Chondrocyte (in vitro differentiated cells): ENCODE results near the gene CFAP299. TPM values are rescaled to one million over a fixed set of nuclear protein-coding genes. Genes with fewer than 3 reads are reported as not detected.

Source experiments
- DNase-seq: peaks from one replicate; pipeline ENCODE4 v3.0.0; 2021; ENCODE audit warnings: mixed read lengths, low spot score
- H3K27ac Mint-ChIP-seq: one replicate; pipeline ENCODE4 v1.8.0; 2021; ENCODE audit warnings: mild to moderate bottlenecking, moderate library complexity, mixed read lengths; ENCODE audit not compliant: unreplicated experiment
- H3K27me3 Mint-ChIP-seq: 2 replicates; pipeline ENCODE4 v1.8.0; 2021; ENCODE audit warnings: low read depth, mixed read lengths
- H3K36me3 Mint-ChIP-seq: 2 replicates; pipeline ENCODE4 v1.8.0; 2021; ENCODE audit warnings: low read depth, mixed read lengths
- H3K4me1 Mint-ChIP-seq: 2 replicates; pipeline ENCODE4 v1.8.0; 2021; ENCODE audit warnings: low read depth, mild to moderate bottlenecking, mixed read lengths
- H3K4me3 Mint-ChIP-seq: one replicate; pipeline ENCODE4 v1.8.0; 2021; ENCODE audit warnings: mild to moderate bottlenecking, moderate library complexity, mixed read lengths; ENCODE audit not compliant: unreplicated experiment
- H3K9me3 Mint-ChIP-seq: 2 replicates; pipeline ENCODE4 v1.8.0; 2021; ENCODE audit warnings: low read depth, mixed read lengths
- total RNA-seq: library from RNA; stranded (reverse); gene quantifications from 3 replicates; pipeline ENCODE4 v1.2.1, GENCODE V29; 2021
- TF ChIP-seq, protein P1 (sequence below): fragments of 200-600 bp; sonication (generic); IDR thresholded peaks from 2 replicates; pipeline ENCODE4 v1.5.0; 2021; ENCODE audit warnings: antibody characterized with exemption, mild to moderate bottlenecking, moderate library complexity

Gene CFAP299
- total RNA-seq, 1 donor from 2014 or later = 0.52 TPM

DNA sequence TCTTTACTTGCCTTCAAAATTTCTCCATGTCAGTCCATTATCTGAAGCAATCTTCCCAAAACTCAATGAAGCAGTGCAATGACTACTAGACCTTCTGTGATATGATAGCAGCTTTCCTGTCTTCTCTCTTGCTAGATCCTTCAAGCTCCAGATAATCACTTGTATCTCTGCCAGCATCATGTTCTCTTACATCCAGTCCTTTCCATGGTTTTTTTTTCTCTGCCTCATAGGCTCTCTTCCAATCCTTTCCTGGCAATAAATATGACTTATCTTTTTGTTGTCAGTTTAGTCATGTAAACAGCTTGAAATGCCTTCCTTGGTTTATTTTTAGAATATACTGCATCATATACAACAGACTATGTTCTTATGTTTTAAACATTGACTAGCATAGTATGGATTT lies 193.5 kb downstream of the CFAP299 start:
- no peaks in the 10 kb centered on the region for H3K9me3 Mint-ChIP-seq
- no peak overlapping the region for H3K4me3 Mint-ChIP-seq
- H3K27me3 Mint-ChIP-seq = peaks cover 17% of the 10 kb centered on the region
- no peak for DNase-seq
- no peaks in the 10 kb centered on the region for H3K36me3 Mint-ChIP-seq
- H3K27ac Mint-ChIP-seq = no peak overlapping the region
- H3K4me1 Mint-ChIP-seq = no peaks in the 10 kb centered on the region
- TF ChIP-seq, protein P1, sequence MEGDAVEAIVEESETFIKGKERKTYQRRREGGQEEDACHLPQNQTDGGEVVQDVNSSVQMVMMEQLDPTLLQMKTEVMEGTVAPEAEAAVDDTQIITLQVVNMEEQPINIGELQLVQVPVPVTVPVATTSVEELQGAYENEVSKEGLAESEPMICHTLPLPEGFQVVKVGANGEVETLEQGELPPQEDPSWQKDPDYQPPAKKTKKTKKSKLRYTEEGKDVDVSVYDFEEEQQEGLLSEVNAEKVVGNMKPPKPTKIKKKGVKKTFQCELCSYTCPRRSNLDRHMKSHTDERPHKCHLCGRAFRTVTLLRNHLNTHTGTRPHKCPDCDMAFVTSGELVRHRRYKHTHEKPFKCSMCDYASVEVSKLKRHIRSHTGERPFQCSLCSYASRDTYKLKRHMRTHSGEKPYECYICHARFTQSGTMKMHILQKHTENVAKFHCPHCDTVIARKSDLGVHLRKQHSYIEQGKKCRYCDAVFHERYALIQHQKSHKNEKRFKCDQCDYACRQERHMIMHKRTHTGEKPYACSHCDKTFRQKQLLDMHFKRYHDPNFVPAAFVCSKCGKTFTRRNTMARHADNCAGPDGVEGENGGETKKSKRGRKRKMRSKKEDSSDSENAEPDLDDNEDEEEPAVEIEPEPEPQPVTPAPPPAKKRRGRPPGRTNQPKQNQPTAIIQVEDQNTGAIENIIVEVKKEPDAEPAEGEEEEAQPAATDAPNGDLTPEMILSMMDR = no peak

DNA sequence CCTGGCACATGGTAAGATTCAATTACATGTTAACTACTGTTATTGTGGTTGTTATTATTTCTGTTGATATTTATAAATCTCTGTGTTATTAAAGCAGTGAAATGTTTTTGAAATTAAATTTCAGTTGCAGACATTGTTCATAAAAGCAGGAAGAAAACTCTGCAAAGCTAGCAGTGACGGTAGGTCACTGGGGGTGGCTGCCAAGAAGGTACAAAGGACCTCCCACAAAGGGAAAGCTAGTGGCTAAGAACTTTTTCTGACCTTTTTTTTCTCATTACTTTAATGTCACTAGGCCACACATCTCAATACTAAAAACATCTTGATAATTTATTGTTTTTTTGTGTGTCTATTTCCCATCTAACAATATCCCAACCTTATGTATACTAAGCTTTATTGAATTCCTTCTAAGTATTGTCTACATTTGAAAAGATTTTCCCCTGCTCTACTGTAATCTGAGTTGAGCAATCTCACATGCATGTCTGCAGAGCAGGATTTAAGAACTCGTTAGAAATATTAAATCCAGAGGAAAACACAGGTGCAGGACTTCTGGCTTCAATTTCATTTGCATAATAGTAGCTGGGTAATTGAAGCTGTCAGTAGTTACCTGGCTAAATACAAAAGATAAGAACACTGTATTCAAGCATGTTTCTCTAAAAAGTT lies 197.3 kb downstream of the CFAP299 start:
- no peaks in the 10 kb centered on the region for H3K9me3 Mint-ChIP-seq
- H3K4me1 Mint-ChIP-seq = no peaks in the 10 kb centered on the region
- H3K4me3 Mint-ChIP-seq = no peak overlapping the region
- TF ChIP-seq, protein P1 = no peak
- no peak overlapping the region for H3K27ac Mint-ChIP-seq
- no peaks in the 10 kb centered on the region for H3K36me3 Mint-ChIP-seq
- peaks cover 23% of the 10 kb centered on the region for H3K27me3 Mint-ChIP-seq
- DNase-seq = no peak

DNA sequence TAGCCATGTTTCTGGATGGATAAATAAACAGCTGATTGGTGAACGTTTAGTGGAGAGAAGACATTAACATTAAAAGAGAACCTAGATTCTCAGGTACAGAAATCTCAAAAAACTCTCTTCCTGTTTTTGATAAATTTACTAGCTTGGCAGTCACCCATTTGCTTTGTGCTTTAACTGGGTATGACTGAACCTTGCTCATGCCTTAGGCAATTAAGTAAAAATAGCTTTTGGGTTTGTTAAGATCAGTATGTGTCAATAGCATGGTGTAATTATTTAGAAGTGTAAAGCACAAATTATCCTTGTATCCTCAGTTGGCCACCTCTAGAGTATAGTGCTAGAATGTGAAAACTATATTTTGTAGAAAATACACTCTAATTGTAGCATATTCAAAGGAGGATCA lies 200.0 kb downstream of the CFAP299 start:
- Mint-ChIP-seq H3K36me3 (no peaks in the 10 kb centered on the region), H3K27ac (no peak overlapping the region), H3K4me3 (no peak overlapping the region), H3K27me3 (peaks cover 17% of the 10 kb centered on the region), H3K9me3 (no peaks in the 10 kb centered on the region), H3K4me1 (no peaks in the 10 kb centered on the region)
- DNase-seq = no peak
- TF ChIP-seq, protein P1 = no peak

DNA sequence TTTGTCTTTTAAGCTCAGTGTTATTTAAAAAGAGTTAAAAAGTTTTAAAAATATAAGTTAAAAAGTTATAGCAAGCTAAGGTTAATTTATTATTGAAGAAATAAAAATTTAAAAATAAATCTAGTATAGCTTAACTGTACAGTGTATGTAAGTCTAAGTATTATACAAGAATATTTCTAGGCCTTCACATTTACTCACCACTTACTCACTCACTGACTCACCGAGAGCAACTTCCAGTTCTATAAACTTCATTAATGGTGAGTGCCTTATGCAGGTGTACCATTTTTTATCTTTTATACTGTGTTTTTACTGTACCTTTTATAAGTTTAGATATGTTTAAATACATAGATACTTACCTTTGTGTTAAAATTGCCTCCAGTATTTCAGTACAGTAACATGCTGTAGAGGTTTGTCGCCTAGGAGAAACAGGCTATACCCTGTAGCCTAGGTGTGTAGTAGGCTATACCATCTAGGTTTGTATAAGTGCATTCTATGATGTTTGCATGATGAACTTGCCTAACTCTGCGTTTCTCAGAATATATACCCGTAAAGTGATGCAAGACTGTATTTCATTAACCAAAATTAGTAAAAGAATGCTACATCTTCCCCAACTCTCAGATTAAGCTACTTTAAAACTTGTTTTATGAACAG lies 202.9 kb downstream of the CFAP299 start:
- Mint-ChIP-seq H3K36me3 (no peaks in the 10 kb centered on the region), H3K4me3 (no peak overlapping the region), H3K27me3 (peaks cover 23% of the 10 kb centered on the region), H3K4me1 (no peaks in the 10 kb centered on the region), H3K9me3 (no peaks in the 10 kb centered on the region), H3K27ac (no peak overlapping the region)
- TF ChIP-seq, protein P1 = no peak
- no peak for DNase-seq

DNA sequence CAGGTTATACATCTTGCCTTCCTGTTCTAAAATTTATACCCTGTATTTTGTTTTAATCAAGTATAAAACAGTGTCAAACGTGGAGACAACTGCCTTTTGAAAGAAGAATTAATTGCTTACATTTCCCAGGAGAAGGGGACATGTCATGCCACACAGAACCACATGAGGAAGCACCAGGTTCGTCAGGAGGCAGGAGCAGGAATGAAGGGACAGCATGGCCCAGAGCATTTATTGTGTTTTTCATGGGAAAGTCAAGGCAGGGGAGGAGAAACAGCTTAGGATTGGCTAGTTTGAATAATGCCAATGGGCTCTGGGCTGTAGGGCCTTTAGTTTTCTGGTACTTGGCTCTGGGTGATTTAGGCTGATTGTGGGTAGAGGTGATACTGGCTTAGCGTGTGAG lies 203.7 kb downstream of the CFAP299 start:
- Mint-ChIP-seq H3K27me3 (peaks cover 23% of the 10 kb centered on the region), H3K27ac (no peak overlapping the region), H3K4me1 (no peaks in the 10 kb centered on the region), H3K4me3 (no peak overlapping the region), H3K36me3 (no peaks in the 10 kb centered on the region), H3K9me3 (no peaks in the 10 kb centered on the region)
- TF ChIP-seq, protein P1 = no peak
- no peak for DNase-seq
